ENCODE results near the gene PEMT.

DNA sequence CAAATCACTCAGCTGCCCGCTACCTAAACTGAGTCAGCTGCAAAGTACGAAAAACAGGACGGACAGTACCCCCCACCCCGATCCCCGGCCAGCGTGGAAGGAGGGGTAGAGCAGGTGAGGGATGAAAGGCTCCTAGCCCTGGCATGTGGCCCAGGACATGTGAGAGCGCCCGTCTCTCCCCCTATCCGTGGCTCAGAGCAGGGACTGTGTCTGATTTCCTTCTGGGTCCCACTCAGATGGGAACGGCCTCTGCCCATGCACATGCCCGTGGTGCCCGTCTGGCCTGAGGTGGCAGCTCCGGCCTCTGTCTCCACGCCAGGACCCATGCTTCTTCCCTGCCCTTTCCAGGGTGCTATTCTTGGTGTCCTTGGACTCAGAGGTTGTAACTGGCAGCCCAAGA, 65.1 kb downstream of the PEMT start:
- TF ChIP-seq EZH2phosphoT487 (IDR thresholded peaks at IDR 0.05; ENCODE audit: low read length) (no peak), EZH2 (optimal IDR thresholded peaks at IDR 0.05; ENCODE audit: low read depth, low read length) (no peak), CTCF (IDR thresholded peaks at IDR 0.05; ENCODE audit: low read length) (no peak)

Data from MM.1S (cell line).